Measurements from ENCODE around the gene STRAP. TPM values are rescaled to one million over a fixed set of nuclear protein-coding genes. Genes with fewer than 3 reads are reported as not detected.

The STRAP gene
- total RNA-seq, 2 donors from 2014 or later: 24.1 to 28.5 TPM

DNA sequence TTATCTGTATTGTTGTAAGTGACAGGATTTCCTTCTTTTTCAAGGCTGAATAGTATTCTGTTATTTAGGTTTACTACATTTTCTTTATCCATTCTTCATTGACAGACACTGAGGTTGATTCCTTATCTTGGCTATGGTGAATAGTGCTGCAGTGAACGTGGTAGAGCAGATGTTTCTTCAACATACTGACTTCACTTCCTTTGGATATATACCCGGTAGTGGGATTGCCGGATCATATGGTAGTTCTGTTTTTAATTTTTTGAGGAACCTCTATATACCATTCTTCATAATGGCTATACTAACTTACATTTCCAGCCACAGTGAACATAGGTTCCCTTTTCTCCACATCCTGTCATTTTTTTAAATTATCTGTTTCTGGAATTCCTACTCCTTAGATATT, 50.8 kb downstream of the STRAP start:
- TF ChIP-seq POLR2A (IDR thresholded peaks at IDR 0.05): no peak
- TF ChIP-seq, protein P1, sequence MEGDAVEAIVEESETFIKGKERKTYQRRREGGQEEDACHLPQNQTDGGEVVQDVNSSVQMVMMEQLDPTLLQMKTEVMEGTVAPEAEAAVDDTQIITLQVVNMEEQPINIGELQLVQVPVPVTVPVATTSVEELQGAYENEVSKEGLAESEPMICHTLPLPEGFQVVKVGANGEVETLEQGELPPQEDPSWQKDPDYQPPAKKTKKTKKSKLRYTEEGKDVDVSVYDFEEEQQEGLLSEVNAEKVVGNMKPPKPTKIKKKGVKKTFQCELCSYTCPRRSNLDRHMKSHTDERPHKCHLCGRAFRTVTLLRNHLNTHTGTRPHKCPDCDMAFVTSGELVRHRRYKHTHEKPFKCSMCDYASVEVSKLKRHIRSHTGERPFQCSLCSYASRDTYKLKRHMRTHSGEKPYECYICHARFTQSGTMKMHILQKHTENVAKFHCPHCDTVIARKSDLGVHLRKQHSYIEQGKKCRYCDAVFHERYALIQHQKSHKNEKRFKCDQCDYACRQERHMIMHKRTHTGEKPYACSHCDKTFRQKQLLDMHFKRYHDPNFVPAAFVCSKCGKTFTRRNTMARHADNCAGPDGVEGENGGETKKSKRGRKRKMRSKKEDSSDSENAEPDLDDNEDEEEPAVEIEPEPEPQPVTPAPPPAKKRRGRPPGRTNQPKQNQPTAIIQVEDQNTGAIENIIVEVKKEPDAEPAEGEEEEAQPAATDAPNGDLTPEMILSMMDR (IDR thresholded peaks at IDR 0.05): no peak
- DNase-seq (no peak), ATAC-seq (no peak)
- intact Hi-C loops (cut with DNase I): no loop called here
- Histone ChIP-seq H3K27me3 (no peaks in the 10 kb centered on the region), H3K27ac (no peak overlapping the region), H3K4me3 (no peak overlapping the region), H3K9me3 (no peaks in the 10 kb centered on the region), H3K4me1 (peaks cover 14% of the 10 kb centered on the region), H3K36me3 (replicated peaks in 1 of 2; ENCODE audit: insufficient read depth in 1 of 2, low read depth in 2 of 2) (no peaks in the 10 kb centered on the region)
- WGBS, 2 donors: 72 to 94% methylated on average over 3 of the region's 3 CpGs

DNA sequence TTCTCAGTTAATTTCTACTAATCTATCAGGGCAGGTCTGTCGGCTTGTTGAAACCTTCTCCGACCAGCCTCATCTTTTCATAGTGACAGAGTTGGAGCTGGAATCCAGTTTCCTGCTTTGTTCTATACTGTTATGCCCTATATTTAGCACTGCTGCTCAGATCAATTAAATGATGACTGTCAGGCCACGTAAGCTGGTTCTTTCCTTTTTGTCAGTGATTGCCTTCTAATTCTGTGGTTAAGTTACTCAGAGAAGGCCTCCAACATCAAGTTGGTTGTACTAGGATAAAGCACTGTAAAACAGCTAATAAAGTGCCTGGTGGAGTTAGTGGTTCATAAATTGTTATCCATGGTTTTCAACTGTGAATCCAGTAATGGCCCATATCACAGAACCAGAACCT, 51.6 kb downstream of the STRAP start:
- no peaks in the 10 kb centered on the region for H3K27me3 ChIP-seq
- intact Hi-C loops (cut with DNase I): no loop called here
- H3K4me3 ChIP-seq: no peak overlapping the region
- no peak overlapping the region for H3K27ac ChIP-seq
- ATAC-seq: no peak
- peaks cover 0 to 1% (median 0%) of the 10 kb centered on the region in 3 donors for H3K9me3 ChIP-seq
- no peak for DNase-seq
- TF ChIP-seq, protein P1 (IDR thresholded peaks at IDR 0.05): no peak
- TF ChIP-seq POLR2A (IDR thresholded peaks at IDR 0.05): no peak
- peaks cover 6% of the 10 kb centered on the region for H3K4me1 ChIP-seq
- WGBS, 2 donors: 79 to 80% methylated on average over 3 of the region's 3 CpGs
- H3K36me3 ChIP-seq (replicated peaks in 1 of 2; ENCODE audit: insufficient read depth in 1 of 2, low read depth in 2 of 2): no peaks in the 10 kb centered on the region

DNA sequence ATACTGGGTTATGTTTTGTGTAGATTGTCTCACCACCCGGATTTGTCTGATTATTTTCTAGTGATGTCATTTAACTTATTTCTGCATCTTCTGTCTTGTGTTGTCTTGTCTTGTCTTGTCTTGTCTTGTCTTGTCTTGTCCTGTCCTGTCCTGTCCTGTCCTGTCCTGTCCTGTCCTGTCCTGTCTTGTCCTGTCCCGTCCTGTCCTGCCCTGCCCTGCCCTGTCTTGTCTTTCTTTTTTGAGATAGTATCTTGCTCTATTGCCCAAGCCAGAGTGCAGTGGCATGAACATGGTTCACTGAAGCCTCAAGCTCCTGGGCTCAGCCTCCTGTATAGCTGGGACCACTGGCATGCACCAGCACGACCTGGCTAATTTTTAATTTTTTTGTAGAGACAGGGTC, 54.6 kb downstream of the STRAP start:
- no peak overlapping the region for H3K4me3 ChIP-seq
- no peak for ATAC-seq
- no peaks in the 10 kb centered on the region for H3K4me1 ChIP-seq
- intact Hi-C loops (cut with DNase I): no loop called here
- TF ChIP-seq POLR2A (IDR thresholded peaks at IDR 0.05): no peak
- TF ChIP-seq, protein P1 (IDR thresholded peaks at IDR 0.05): no peak
- peaks cover 0 to 6% (median 0%) of the 10 kb centered on the region in 3 donors for H3K9me3 ChIP-seq
- DNase-seq: no peak
- 93 to 94% methylated on average over 3 of the region's 3 CpGs for WGBS, 2 donors
- H3K36me3 ChIP-seq (replicated peaks in 1 of 2; ENCODE audit: insufficient read depth in 1 of 2, low read depth in 2 of 2): no peaks in the 10 kb centered on the region
- H3K27ac ChIP-seq: no peak overlapping the region
- no peaks in the 10 kb centered on the region for H3K27me3 ChIP-seq

DNA sequence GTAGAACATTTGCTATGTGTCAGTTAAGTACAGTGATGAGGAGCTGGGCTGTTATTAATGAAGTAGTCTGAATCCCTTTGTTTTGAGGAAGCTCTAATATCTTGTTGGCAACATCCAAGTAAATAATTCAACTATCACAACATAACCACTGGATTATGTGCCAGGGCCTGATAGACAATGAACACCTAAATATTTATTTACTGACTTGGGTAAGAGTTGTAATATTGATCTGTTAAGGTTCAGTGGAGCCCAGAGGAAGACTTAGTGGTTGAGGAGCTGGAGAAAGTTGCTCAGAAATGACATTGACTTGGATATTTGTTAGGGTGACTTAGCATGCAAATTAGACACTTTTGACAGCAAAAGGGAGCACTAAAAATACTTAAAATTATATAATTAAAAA, 55.7 kb downstream of the STRAP start:
- no peaks in the 10 kb centered on the region for H3K4me1 ChIP-seq
- TF ChIP-seq, protein P1 (IDR thresholded peaks at IDR 0.05): no peak
- no peak for TF ChIP-seq POLR2A (IDR thresholded peaks at IDR 0.05)
- no peaks in the 10 kb centered on the region for H3K27me3 ChIP-seq
- DNase-seq (no peak), ATAC-seq (no peak)
- no peaks in the 10 kb centered on the region for H3K36me3 ChIP-seq (replicated peaks in 1 of 2; ENCODE audit: insufficient read depth in 1 of 2, low read depth in 2 of 2)
- peaks cover 0 to 6% (median 0%) of the 10 kb centered on the region in 3 donors for H3K9me3 ChIP-seq
- intact Hi-C loops (cut with DNase I): no loop called here
- no peak overlapping the region for H3K4me3 ChIP-seq
- H3K27ac ChIP-seq: no peak overlapping the region

DNA sequence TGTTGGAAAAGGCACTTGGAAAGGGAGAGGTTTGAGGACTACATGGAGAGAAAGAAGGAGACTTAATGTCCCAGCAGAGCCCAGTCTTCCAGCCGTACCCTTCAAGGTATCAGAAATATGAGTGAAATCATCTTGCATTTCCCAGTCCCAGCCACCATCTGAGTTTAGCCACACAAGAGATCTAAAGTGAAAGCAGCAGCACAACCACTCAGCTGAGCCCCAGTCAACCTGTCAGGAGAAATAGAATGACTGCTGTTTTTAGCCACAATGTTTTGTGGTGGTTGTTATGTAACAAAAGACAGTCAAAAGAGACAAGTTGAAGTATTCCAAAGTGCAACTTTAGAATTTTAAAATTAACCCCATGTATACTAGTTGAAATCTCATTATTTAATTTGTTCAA, 56.9 kb downstream of the STRAP start:
- WGBS, 2 donors: 94% methylated on average over 1 of the region's 1 CpG

More for the DNA sequence above, 56.9 kb downstream of the STRAP start:
- peaks cover 0 to 6% (median 0%) of the 10 kb centered on the region in 3 donors for H3K9me3 ChIP-seq
- no peaks in the 10 kb centered on the region for H3K27me3 ChIP-seq
- H3K4me3 ChIP-seq: no peak overlapping the region
- H3K4me1 ChIP-seq: no peaks in the 10 kb centered on the region
- H3K36me3 ChIP-seq (replicated peaks in 1 of 2; ENCODE audit: insufficient read depth in 1 of 2, low read depth in 2 of 2): no peaks in the 10 kb centered on the region
- intact Hi-C loops (cut with DNase I): no loop called here
- TF ChIP-seq, protein P1 (IDR thresholded peaks at IDR 0.05): no peak
- TF ChIP-seq POLR2A (IDR thresholded peaks at IDR 0.05): no peak
- ATAC-seq (no peak), DNase-seq (no peak)
- H3K27ac ChIP-seq: no peak overlapping the region

Measured in body of pancreas (tissue), 4 donors.